Stomach (tissue), 4 donors: ENCODE data around the gene VDAC1.

Experiments
- POLR2A ChIP-seq, 4 donors: fragments of 450-650 bp; IDR thresholded peaks; one replicate each; pipeline ENCODE4 v1.6.1; 2016; ENCODE audit warnings: antibody characterized with exemption in 4 of 4, control low read depth in 2 of 4, mild to moderate bottlenecking in 1 of 4, moderate library complexity in 1 of 4
- TF ChIP-seq, protein P1 (sequence below), 7 experiments: fragments of 450-650 bp in 4 of 7; fragments of 200-600 bp in 3 of 7; sonication (generic) in 3 of 7; IDR thresholded peaks; one replicate each; pipeline ENCODE4 v1.5.1; 2016 to 2019; ENCODE audit warnings: antibody characterized with exemption in 7 of 7, control low read depth in 2 of 7, mild to moderate bottlenecking in 1 of 7

GRCh38 chr5:133991171-133991910, 13.4 kb downstream of the VDAC1 start:
- TF ChIP-seq, protein P1, sequence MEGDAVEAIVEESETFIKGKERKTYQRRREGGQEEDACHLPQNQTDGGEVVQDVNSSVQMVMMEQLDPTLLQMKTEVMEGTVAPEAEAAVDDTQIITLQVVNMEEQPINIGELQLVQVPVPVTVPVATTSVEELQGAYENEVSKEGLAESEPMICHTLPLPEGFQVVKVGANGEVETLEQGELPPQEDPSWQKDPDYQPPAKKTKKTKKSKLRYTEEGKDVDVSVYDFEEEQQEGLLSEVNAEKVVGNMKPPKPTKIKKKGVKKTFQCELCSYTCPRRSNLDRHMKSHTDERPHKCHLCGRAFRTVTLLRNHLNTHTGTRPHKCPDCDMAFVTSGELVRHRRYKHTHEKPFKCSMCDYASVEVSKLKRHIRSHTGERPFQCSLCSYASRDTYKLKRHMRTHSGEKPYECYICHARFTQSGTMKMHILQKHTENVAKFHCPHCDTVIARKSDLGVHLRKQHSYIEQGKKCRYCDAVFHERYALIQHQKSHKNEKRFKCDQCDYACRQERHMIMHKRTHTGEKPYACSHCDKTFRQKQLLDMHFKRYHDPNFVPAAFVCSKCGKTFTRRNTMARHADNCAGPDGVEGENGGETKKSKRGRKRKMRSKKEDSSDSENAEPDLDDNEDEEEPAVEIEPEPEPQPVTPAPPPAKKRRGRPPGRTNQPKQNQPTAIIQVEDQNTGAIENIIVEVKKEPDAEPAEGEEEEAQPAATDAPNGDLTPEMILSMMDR (IDR thresholded peaks at IDR 0.05) = no peak
- no peak for TF ChIP-seq POLR2A (IDR thresholded peaks at IDR 0.05)
